GM18502 (cell line): ENCODE data around the gene BFSP2.

Experiments
- ATAC-seq: cut with Tn5 transposase; IDR thresholded peaks from one replicate; pipeline ENCODE4 v1.9.1; 2021; ENCODE audit warnings: mild to moderate bottlenecking; ENCODE audit not compliant: unreplicated experiment, poor library complexity

Gene BFSP2

DNA sequence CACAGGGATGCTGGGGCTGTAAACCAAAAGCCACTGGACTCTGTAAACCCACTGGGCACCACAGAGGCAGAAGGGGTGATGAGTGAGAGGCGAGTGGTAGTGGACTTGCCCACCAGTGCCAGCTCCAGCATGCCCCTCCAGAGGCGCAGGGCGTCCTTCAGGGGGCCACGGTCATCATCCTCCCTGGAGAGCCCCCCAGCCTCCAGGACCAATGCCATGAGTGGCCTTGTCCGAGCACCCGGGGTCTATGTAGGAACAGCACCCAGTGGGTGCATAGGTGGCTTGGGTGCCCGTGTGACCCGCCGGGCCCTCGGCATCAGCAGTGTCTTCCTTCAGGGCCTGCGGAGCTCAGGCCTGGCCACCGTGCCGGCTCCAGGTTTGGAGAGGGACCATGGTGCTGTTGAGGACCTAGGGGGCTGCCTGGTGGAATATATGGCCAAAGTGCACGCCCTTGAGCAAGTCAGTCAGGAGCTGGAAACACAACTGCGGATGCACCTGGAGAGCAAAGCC lies at the start of gene BFSP2:
Gene BFSP2, plus strand, starts transcription at position 51 of the 510 bp plus-strand sequence. Its CDS starts 28 bp downstream, at position 79.
- no peak for ATAC-seq

DNA sequence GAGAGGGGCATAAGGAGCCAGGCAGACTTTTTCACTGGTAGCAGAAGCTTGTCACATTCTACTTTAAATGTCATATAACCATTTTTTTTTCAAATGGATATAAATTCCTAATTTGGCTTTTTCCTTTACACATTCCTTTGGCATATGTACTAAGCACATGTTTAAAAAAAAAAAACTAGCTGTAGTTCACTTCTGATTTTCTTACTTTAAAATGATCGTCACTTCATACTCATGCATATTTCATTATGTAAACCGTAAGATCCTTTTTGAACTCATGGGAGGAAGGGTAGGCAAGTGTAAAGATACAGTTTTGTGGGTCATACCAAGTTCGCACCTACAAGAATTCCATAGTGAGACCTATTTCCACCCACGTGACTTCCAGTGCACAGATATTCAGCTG lies 45.1 kb upstream of the BFSP2 start:
- no peak for ATAC-seq

DNA sequence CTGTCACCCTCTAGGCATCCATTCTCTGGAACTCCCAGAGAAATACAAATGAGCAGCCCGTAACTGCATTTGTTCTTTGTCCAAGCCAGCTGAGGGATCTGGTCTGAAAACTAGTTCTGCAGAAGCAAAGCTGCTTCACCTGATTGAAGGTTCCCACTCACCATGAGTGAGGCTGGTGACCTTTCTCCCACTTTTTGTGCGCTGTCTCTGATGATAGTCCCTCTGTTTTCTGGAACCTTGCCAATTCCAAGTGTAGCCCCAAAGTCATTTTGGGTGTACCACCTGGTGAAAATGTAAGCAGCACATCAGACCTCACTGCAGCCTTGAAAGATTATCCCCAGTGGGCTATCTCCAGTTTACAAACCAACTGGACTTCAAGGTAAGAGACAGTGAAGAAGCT lies 39.4 kb upstream of the BFSP2 start:
- ATAC-seq, result no peak

GRCh38 chr3:133361011-133361410 lies 38.8 kb upstream of the BFSP2 start:
- no peak for ATAC-seq

- ATAC-seq, result no peak
Measured at GRCh38 chr3:133361435-133361834, 38.4 kb upstream of the BFSP2 start.

GRCh38 chr3:133362539-133362938 lies 37.3 kb upstream of the BFSP2 start:
- no peak for ATAC-seq

GRCh38 chr3:133364704-133365103 lies 35.2 kb upstream of the BFSP2 start:
- no peak for ATAC-seq

GRCh38 chr3:133366921-133367320 lies 32.9 kb upstream of the BFSP2 start:
- ATAC-seq, result no peak

DNA sequence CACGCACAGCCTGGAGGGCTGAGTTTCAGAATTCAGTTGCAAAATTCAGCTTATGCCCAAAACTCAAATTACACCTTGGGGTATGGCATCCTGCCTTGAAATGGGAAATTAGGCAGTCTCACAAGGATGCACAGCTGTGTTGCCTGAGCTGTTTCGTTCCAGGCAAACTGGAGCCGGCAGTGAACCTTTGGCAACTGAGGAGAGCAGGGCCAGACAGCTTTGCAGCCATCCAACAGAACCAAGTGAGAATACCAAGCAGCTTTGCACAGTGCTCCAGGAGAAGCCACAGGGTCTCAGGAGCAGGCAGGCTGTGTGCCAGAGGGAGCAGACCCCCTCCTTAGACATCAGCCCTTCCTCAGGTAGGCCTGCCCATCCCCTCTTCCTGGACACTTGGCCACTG lies 32.5 kb upstream of the BFSP2 start:
- no peak for ATAC-seq

DNA sequence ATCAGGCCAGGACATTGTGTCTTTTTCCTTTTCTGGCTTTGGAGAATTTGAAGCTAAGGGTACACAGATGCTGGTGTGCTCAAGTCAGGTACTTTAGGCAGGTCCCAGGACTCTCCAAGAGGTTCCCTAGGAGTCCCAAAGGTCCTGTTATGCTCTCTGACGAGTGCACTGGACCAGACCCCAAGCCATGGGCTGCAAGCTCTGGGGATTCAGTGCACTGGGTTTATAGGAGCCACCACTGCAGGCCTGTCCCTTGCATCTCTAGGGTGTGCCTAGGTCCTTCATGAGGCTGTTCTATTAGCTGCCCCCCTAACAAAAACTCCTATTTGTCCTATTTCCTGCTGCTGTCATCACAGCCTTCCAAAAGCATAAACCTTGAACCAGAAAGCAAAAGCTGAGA lies 31.9 kb upstream of the BFSP2 start:
- ATAC-seq, result no peak

DNA sequence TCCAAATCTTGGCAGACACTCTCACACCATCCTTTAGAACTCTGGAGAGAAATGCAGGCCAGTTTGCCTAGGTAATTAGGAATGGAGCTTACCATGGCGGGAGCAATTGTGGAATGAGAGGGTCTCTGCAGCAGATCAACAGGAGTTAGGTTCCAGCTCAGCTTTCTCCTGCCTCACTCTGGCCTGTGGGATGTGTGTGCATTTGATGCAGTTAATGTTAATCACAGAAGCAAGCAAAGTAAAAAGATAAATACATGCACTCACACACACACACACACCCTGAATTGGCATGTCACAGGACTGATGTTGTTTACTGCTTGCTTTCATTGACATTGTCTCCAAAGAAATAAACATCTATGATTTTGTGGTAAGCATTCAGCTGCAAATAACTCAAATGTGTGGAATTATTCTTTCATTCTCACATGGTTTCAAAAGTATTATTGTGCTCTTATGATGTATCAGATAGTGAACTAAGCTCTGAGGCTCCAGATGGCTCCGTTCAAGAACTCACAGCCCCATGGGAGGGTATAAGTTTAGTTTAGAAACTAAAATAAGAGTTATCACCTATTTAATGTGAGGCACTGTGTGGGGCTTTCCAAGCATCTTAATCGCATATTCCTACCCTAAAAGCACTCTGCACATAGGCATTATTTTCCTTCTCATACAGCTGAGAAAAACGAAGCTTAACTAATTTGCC lies 31.3 kb upstream of the BFSP2 start:
- no peak for ATAC-seq

DNA sequence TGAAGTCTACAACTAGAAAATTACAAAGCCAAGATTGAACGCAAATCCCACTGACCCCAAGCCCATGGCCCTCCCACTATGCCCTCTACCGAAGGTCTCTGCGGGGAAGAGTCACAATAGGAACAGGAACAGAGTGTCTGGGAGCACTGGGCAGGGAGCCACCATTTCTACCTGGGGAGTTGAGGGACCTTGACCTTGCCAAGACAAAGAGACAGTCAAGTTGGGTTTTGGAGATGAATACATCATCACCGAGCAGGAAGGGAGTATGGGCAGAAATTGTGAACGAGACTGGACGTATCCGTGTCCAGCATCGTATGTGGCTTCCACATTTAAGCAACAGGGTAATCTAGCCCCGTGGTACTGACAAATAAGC lies 30.8 kb upstream of the BFSP2 start:
- ATAC-seq, result no peak

DNA sequence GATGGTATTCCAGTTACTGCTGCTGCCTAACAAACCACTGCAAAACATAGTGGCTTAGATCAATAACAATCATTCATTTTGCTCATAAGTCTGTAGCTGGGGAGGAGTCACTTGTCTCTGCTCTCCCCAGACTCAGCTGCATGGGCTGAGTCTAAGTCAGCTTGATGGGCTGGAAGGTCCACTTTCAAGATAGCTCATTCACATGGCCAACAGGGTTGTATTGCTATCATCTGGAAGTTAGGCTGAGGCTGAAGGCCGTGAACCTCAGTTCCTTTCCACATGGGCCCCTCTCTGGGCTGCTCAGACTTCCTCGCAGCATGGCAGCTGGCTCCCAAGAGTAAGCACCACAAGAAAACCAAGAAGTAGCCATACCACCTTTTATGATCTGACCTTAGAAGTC lies 28.7 kb upstream of the BFSP2 start:
- ATAC-seq, result no peak

GRCh38 chr3:133371676-133372075 lies 28.2 kb upstream of the BFSP2 start:
- no peak for ATAC-seq

DNA sequence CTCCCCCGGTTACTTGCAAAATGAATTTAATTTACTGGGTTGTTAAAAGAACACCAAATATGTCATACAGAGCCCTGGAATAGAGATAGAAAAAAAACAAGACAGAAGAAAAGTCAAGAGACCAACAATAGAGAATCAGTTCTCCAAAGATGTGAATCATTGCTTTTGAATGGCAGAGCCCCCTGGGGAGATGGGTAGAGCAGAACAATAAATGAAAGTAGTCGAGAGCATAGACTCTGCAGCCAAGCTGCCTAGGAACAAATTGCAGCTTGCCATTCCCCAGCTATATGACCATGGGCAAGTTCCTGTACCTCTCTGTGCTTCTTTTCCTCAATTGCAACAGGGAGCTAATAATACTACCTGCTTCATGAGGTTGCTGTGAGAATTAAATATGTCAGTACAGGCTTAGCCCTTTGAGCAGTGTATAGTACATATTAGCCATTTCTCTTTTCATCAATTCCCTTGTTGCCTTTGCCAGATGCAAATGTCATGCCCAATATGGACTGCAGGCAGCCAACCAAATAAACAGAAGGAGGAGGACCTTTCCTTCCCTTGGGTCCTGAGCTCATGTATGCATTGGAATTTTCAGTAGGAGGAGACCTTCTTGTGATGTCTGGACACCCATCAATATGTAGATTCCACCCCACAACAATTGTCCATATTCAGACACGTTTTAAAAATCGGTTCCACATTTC lies 25.0 kb upstream of the BFSP2 start:
- no peak for ATAC-seq

DNA sequence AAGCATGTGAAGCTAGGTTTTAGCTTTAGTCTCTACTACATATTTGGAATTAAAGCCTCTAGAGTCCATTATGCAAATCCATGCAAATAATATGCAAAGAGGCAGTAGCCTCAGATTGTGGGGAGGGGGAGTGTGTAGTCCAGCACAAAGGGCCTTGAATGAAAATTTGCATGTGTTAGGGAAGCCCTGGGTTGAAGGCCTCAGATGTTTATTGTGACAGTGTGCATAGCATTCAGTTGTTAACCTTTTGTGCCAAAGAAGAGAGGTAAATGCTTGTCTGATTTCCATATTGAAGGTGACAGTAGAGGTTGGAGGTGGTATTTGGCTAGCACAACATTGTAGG lies 24.5 kb upstream of the BFSP2 start:
- no peak for ATAC-seq

GRCh38 chr3:133376810-133377209 lies 23.0 kb upstream of the BFSP2 start:
- ATAC-seq, result no peak

DNA sequence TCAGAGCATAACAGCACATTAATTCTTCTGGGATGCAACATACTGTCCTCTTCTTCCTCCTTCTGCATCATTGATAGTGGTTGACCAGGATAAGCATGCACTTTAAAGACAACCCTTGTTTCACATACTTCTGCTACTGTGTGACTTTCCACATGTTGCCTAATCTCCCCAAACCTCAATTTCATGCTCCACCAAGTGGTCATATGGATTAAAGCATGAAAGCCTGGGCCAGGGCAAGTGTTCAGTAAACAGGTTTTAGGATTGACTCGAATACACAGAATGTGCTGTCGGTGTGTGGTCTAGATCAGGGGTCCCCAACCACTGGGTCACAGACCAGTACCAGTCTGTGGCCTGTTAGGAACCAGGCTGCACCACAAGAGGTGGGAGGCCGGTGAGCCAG lies 22.5 kb upstream of the BFSP2 start:
- no peak for ATAC-seq

DNA sequence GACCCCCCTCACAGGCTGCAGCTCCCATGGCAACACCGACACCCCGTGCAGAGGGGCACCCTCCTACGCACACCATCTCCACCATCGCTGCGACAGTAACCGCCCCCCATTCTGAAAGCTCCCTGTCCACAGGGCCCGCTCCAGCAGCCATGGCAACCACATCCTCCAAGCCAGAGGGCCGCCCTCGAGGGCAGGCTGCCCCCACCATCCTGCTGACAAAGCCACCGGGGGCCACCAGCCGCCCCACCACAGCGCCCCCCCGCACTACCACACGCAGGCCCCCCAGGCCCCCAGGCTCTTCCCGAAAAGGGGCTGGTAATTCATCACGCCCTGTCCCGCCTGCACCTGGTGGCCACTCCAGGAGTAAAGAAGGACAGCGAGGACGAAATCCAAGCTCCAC lies 19.9 kb upstream of the BFSP2 start:
- no peak for ATAC-seq

DNA sequence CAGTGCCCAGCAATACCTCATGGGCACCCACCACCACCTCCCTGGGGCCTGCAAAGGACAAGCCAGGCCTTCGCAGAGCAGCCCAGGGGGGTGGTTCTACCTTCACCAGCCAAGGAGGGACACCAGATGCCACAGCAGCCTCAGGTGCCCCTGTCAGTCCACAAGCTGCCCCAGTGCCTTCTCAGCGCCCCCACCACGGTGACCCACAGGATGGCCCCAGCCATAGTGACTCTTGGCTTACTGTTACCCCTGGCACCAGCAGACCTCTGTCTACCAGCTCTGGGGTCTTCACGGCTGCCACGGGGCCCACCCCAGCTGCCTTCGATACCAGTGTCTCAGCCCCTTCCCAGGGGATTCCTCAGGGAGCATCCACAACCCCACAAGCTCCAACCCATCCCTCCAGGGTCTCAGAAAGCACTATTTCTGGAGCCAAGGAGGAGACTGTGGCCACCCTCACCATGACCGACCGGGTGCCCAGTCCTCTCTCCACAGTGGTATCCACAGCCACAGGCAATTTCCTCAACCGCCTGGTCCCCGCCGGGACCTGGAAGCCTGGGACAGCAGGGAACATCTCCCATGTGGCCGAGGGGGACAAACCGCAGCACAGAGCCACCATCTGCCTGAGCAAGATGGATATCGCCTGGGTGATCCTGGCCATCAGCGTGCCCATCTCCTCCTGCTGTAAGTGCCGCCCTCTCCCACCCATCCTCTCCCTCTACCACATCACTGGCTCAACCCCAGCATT lies 19.2 kb upstream of the BFSP2 start:
- ATAC-seq, result no peak

DNA sequence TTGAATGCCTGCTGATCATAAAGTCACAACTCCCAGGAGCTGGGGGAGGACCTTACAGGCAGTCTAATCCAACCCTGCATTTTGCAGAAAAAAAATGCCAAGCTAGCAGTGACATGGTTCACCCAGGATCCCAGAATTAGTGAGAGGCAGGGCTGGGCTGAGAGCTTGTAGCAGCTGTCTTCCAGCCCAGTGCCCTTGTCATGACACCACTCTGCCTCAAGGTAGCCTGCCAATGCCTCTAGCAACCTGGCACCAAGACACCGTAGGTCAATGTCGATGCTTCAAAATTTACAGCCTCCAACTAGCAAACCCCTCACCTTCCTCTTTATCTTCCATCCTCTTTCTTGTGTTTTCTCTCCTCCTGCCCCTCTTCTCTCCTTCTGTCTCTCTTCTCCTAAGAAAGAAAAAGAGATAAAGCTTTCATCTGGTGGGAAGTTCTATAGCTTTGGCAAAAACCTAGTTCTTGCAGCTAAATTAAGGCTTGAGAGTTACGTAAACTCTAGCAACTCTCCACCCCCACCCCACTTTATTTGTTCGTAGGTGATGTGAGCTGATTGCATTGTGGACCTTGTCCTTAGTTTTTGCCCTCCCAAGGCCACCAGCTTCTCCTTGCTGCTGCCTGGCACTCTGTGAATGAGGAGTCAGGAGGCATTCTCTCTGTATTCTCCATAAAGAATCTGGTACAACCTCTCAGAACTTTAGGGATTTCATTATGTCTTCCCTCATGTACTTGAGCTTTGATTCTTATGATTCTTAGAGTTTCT lies 18.3 kb upstream of the BFSP2 start:
- no peak for ATAC-seq
